ENCODE results near the gene ROBO2. TPM values are rescaled to one million over a fixed set of nuclear protein-coding genes. Genes with fewer than 3 reads are reported as not detected.

The ROBO2 gene
- total and polyA plus RNA-seq, 10 of the 15 experiments (the other 5 are each of a cell fraction or from before 2014, with no cell fraction given), result 0.22 to 2.5 (median 0.81) TPM

GRCh38 chr3:77296527-77296926, 256.6 kb downstream of the ROBO2 start (continued):
- TF ChIP-seq RBBP5 (conservative IDR thresholded peaks at IDR 0.05), result no peak
- TF ChIP-seq SREBF1 (IDR thresholded peaks at IDR 0.05; ENCODE audit: low read length), result no peak
- TF ChIP-seq POU2F2 (IDR thresholded peaks at IDR 0.05; ENCODE audit: borderline replicate concordance, low read depth, low read length), result no peak
- TF ChIP-seq ZBTB40 (IDR thresholded peaks at IDR 0.05; ENCODE audit: borderline replicate concordance), result no peak
- TF ChIP-seq NFYA (IDR thresholded peaks at IDR 0.05; ENCODE audit: borderline replicate concordance, low read depth, low read length), result no peak
- no peak for TF ChIP-seq PAX8 (IDR thresholded peaks at IDR 0.05)
- no peak for TF ChIP-seq FOS (IDR thresholded peaks at IDR 0.05; ENCODE audit: borderline replicate concordance, extremely low read depth, insufficient read length)
- no peak for TF ChIP-seq RELA (IDR thresholded peaks at IDR 0.05; ENCODE audit: borderline replicate concordance, partially characterized antibody)
- no peak for TF ChIP-seq MYB (IDR thresholded peaks at IDR 0.05; ENCODE audit: borderline replicate concordance, low read depth, low read length)

- ChIA-PET POLR2A (no interaction called here), SMC1A (ENCODE audit: uncharacterized antibody, unreplicated experiment) (no interaction called here), CTCF (interaction anchor here (0.7 kb wide), 1 partner anchor 23 kb away, joined by 3 read pairs; no protein-coding TSS in a partner anchor), RAD21 (ENCODE audit: unreplicated experiment) (interaction anchor here (0.8 kb wide), 1 partner anchor 22 kb away, joined by 3 read pairs; no protein-coding TSS in a partner anchor)
- 0% methylated on average over 1 of the region's 1 CpG for WGBS (ENCODE audit: insufficient coverage, insufficient replicate concordance, low lambda C conversion rate, missing lambda C conversion rate)
- peak; percentile 82 for ATAC-seq
- H3K27me3 ChIP-seq (replicated peaks in 1 of 2; ENCODE audit: control insufficient read depth in 2 of 2, insufficient read depth in 2 of 2, low read length in 1 of 2), result no peaks in the 10 kb centered on the region
- no peak overlapping the region for H3K27ac ChIP-seq (ENCODE audit: control insufficient read depth, insufficient read depth)
- H2AFZ ChIP-seq (ENCODE audit: control insufficient read depth, low read depth, low read length), result no peak overlapping the region
- in situ Hi-C loops (cut with MboI) (no loop called here), intact Hi-C loops (cut with micrococcal nuclease; ENCODE audit: unreplicated experiment) (no loop called here)
- no peaks in the 10 kb centered on the region for H3K4me1 ChIP-seq (ENCODE audit: control insufficient read depth, insufficient read depth, low read length)
- TF ChIP-seq ZNF384 (IDR thresholded peaks at IDR 0.05; ENCODE audit: borderline replicate concordance, low read depth, low read length) (no peak), SP1 (IDR thresholded peaks at IDR 0.05; ENCODE audit: low read depth, low read length) (no peak), ZNF622 (IDR thresholded peaks at IDR 0.05) (no peak), MTA3 (IDR thresholded peaks at IDR 0.05; ENCODE audit: borderline replicate concordance, low read length) (no peak), ASH2L (IDR thresholded peaks at IDR 0.05; ENCODE audit: borderline replicate concordance, low read depth) (no peak), NFYA (IDR thresholded peaks at IDR 0.05; ENCODE audit: borderline replicate concordance, low read depth, low read length) (no peak), EED (IDR thresholded peaks at IDR 0.05; ENCODE audit: low read depth) (no peak), NKRF (conservative IDR thresholded peaks at IDR 0.05) (no peak)
- H3K36me3 ChIP-seq (ENCODE audit: control insufficient read depth in 2 of 2, insufficient read depth in 2 of 2, low read length in 1 of 2), result no peaks in the 10 kb centered on the region
- H3K4me2 ChIP-seq (ENCODE audit: control insufficient read depth, insufficient read depth), result no peak overlapping the region
- no peaks in the 10 kb centered on the region for H4K20me1 ChIP-seq (ENCODE audit: control insufficient read depth, insufficient read depth)
- BruUV-seq (replicated peaks), result no TSS peak
- no peak overlapping the region for H3K9ac ChIP-seq (ENCODE audit: control insufficient read depth, insufficient read depth, low read length)
- FAIRE-seq, result no peak
- H3K9me3 ChIP-seq (replicated peaks; ENCODE audit: control insufficient read depth, insufficient read depth, low read length), result no peaks in the 10 kb centered on the region
- DNase-seq (ENCODE audit: low read depth, low spot score), result no peak
- no peak overlapping the region for H3K4me3 ChIP-seq
- H3K79me2 ChIP-seq (ENCODE audit: control insufficient read depth, insufficient read depth, low read length), result no peaks in the 10 kb centered on the region
Observed at GRCh38 chr3:77298417-77298816, 258.5 kb downstream of the ROBO2 start.

All from GM12878 (cell line).